ENCODE measurements around the gene ITGB8.

DNA sequence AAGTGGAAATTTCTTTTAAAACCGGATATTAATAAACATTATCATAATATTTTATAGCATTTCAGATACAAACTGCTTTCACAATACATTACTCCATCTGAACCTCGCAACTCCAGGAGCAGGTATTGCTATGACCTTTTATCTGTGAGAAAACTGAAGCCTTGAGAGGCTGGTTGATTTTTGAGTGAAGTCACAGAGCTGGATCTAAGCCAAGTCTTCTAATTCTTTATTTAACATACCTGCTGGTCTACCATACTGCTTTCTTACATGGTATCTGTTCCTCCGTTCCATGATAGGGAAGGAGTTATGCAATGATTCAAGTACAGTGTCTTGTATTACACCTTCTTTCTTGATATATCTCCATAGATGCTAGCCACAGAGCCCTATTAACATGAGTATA, 37.4 kb upstream of the ITGB8 start:
- TF ChIP-seq, protein P1, sequence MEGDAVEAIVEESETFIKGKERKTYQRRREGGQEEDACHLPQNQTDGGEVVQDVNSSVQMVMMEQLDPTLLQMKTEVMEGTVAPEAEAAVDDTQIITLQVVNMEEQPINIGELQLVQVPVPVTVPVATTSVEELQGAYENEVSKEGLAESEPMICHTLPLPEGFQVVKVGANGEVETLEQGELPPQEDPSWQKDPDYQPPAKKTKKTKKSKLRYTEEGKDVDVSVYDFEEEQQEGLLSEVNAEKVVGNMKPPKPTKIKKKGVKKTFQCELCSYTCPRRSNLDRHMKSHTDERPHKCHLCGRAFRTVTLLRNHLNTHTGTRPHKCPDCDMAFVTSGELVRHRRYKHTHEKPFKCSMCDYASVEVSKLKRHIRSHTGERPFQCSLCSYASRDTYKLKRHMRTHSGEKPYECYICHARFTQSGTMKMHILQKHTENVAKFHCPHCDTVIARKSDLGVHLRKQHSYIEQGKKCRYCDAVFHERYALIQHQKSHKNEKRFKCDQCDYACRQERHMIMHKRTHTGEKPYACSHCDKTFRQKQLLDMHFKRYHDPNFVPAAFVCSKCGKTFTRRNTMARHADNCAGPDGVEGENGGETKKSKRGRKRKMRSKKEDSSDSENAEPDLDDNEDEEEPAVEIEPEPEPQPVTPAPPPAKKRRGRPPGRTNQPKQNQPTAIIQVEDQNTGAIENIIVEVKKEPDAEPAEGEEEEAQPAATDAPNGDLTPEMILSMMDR (IDR thresholded peaks at IDR 0.05; ENCODE audit: borderline replicate concordance, extremely low read depth, low read length, poor library complexity, severe bottlenecking) = no peak
- no peak for TF ChIP-seq EZH2 (IDR thresholded peaks at IDR 0.05; ENCODE audit: borderline replicate concordance, low read depth, low read length, severe bottlenecking)

Data from DND-41 (cell line).